Pancreas (tissue), 10 donors: ENCODE results near the gene LMO2. TPM values are rescaled to one million over a fixed set of nuclear protein-coding genes. Genes with fewer than 3 reads are reported as not detected.
"Not testable (repeated sequence)": the region's sequence is repeated elsewhere in the genome, so short reads cannot be mapped to it uniquely, and the experiment has no call there.

ENCODE experiments used
- ATAC-seq, 4 donors: fragments of 200-7000 bp; cut with Tn5 transposase; one replicate each; pipeline versions ENCODE4 v1.8.0 to v1.9.1; 2020; ENCODE audit warnings: mild to moderate bottlenecking in 4 of 4, moderate library complexity in 4 of 4
- DNase-seq, 6 donors: peaks; one replicate each; pipeline ENCODE4 v3.0.0-alpha.2; 2020
- FAIRE-seq: peaks from 2 replicates; lab custom pipeline; 2012; peaks lifted over from hg19 to GRCh38; lab: Jason Lieb, UNC
- H3K27ac ChIP-seq, 4 donors: fragments of 200-600 bp; sonication (generic); 1 replicate in 3 of 4; 2 replicates in 1 of 4; pipeline versions ENCODE4 v1.5.0 to v1.8.0; 2020
- H3K27me3 ChIP-seq, 4 donors: fragments of 200-600 bp; one replicate each; pipeline ENCODE4 v1.8.0; 2021
- H3K36me3 ChIP-seq, 3 donors: fragments of 200-600 bp; sonication (generic) in 1 of 3; one replicate each; pipeline versions ENCODE4 v1.5.0 to v1.8.0; 2020 to 2021
- H3K4me1 ChIP-seq, 3 donors: fragments of 200-600 bp; one replicate each; pipeline ENCODE4 v1.8.0; 2021
- H3K4me3 ChIP-seq, 4 donors: fragments of 200-600 bp; sonication (generic) in 2 of 4; one replicate each; pipeline versions ENCODE4 v1.5.0 to v1.8.0; 2020 to 2021
- H3K9me3 ChIP-seq, 4 donors: fragments of 200-600 bp; one replicate each; pipeline ENCODE4 v1.8.0; 2021
- WGBS, 2 donors: extraction: QIAGEN DNeasy Blood & Tissue Kit; methylation state at CpG; one replicate each; pipeline ENCODE4 v1.1.7; 2013; 5-methylcytosine and 5-hydroxymethylcytosine counted together
- intact Hi-C, 3 donors: fragments of 100-400 bp; cut with DNase I; formaldehyde crosslinking; loops; one replicate each; pipeline versions ENCODE4 v1.11.1 to v1.14.2; 2022
- polyA plus RNA-seq, 2 donors: library from polyadenylated mRNA; stranded (reverse); fragments of 200-250 nt; gene quantifications; one replicate each; pipeline ENCODE4 v1.2.3, GENCODE V29; 2013
- total RNA-seq, 6 donors: library from RNA; stranded (reverse); fragmentation: NEBNext Ultra II Directional in 4 of 6; extraction: Animal tissue kit (Norgen Biotek cat#: 25700) in 4 of 6; gene quantifications; one replicate each; pipeline versions ENCODE4 v1.2.1 to v1.2.4, GENCODE V29; 2021 to 2023
- TF ChIP-seq, protein P1 (sequence below), 4 donors: fragments of 200-600 bp; sonication (generic) in 3 of 4; IDR thresholded peaks; one replicate each; pipeline versions ENCODE4 v1.5.0 to v1.8.0; 2021; ENCODE audit warnings: antibody characterized with exemption in 4 of 4
- donor health status: healthy with polysubstance abuse.
- donor health status: DM: no; HTN: no; CAD: no; lungs with moderate emphysema.
- donor health status: DM: no; HTN: no; CAD: no.
- donor health status: control.
- donor health status: control.
- donor health status: Bipolar disorder and iron deficiency.
- donor health status: DM: yes; HTN: yes; CAD: no.
- donor health status: DM: no; HTN: no; CAD: no.
- donor health status: DM: no; HTN: no; CAD: no.
- donor health status: DM: yes; HTN: yes; CAD: no.

Gene LMO2
- total and polyA plus RNA-seq, 8 donors, result 2.4 to 24.3 (median 7.8) TPM

DNA sequence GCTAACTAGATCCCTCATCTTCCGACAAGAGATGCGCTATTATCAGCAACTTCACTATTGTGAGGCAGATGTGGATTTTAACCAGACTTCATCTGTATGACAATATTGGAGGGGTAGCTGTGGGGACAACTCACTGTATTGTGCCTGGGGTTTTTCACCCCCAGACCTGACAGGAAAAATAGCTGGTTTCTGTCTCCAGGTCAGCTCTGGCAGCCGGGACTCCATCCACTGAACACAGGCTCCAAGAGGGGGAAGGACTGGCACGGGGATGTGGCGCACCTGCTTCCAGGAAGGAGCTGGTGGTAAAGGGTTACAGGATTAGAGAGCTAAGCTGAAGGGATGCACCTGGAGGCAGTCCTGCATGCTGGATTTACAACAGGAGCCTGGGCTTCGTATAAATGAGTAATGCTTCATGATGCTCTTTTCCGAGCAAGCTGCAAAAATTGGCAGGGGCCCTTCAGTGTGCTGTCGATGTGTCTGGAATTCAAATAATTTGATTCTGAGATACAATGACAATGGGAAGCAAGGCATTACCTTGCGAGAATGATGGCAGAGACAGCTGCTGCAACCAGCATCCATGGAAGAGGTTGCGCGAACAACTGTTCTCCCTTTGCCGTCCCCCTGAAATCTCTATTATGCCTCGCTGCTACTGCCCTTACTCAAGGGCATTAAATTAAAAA lies 49.5 kb downstream of the LMO2 start:
- H3K27me3 ChIP-seq, result no peaks in the 10 kb centered on the region
- TF ChIP-seq, protein P1, sequence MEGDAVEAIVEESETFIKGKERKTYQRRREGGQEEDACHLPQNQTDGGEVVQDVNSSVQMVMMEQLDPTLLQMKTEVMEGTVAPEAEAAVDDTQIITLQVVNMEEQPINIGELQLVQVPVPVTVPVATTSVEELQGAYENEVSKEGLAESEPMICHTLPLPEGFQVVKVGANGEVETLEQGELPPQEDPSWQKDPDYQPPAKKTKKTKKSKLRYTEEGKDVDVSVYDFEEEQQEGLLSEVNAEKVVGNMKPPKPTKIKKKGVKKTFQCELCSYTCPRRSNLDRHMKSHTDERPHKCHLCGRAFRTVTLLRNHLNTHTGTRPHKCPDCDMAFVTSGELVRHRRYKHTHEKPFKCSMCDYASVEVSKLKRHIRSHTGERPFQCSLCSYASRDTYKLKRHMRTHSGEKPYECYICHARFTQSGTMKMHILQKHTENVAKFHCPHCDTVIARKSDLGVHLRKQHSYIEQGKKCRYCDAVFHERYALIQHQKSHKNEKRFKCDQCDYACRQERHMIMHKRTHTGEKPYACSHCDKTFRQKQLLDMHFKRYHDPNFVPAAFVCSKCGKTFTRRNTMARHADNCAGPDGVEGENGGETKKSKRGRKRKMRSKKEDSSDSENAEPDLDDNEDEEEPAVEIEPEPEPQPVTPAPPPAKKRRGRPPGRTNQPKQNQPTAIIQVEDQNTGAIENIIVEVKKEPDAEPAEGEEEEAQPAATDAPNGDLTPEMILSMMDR (IDR thresholded peaks at IDR 0.05), result no peak
- 71 to 74% methylated on average over 13 of the region's 13 CpGs for WGBS, 2 donors
- no peaks in the 10 kb centered on the region for H3K36me3 ChIP-seq
- FAIRE-seq, result no peak
- no peak for ATAC-seq
- DNase-seq, result no peak
- H3K9me3 ChIP-seq, result no peaks in the 10 kb centered on the region
- intact Hi-C loops, result loop anchor here in 1 of 3 donors (10.0 kb wide), 1 partner anchor 478 kb away; no protein-coding TSS in a partner anchor
- H3K4me3 ChIP-seq, result no peak overlapping the region
- no peaks in the 10 kb centered on the region for H3K4me1 ChIP-seq
- H3K27ac ChIP-seq, result no peak overlapping the region

DNA sequence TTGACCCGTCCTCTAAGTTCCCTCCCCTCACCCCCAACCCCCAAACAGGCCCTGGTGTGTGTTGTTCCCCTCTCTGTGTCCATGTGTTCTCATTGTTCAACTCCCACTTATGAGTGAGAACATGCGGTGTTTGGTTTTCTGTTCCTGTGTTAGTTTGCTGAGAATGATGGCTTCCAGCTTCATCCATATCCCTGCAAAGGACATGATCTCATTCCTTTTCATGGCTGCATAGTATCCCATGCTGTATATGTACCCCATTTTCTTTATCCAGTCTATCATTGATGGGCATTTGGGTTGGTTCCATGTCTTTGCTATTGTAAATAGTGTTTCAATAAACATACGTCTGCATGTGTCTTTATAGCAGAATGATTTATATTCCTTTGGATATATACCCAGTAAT lies 53.6 kb downstream of the LMO2 start:
- H3K27me3 ChIP-seq, H3K9me3 ChIP-seq, H3K4me3 ChIP-seq, FAIRE-seq, H3K27ac ChIP-seq, ATAC-seq, DNase-seq, H3K36me3 ChIP-seq, intact Hi-C loops, H3K4me1 ChIP-seq: not testable (repeated sequence)
- WGBS, 2 donors, result 65 to 66% methylated on average over 2 to 3 of the region's 3 CpGs

DNA sequence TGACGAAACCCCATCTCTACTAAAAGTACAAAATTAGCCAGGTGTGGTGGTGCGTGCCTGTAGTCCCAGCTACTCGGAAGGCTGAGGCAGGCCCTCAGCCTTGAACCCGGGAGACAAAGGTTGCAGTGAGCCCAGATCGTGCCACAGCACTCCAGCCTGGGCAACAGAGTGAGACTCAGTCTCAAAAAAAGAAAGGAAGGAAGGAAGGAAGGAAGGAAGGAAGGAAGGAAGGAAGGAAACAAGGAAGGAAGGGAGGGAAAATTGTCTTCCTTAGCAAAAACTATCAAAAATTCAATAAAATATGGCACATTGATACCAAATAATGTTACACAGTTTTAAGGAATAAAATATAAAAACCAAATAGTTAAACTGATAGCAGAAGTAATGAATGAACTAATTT lies 54.5 kb downstream of the LMO2 start:
- H3K27ac ChIP-seq, FAIRE-seq, H3K4me3 ChIP-seq, DNase-seq, H3K4me1 ChIP-seq, H3K27me3 ChIP-seq, H3K36me3 ChIP-seq, ATAC-seq, H3K9me3 ChIP-seq, intact Hi-C loops: not testable (repeated sequence)
- WGBS, 2 donors, result 73 to 83% methylated on average over 5 of the region's 5 CpGs

DNA sequence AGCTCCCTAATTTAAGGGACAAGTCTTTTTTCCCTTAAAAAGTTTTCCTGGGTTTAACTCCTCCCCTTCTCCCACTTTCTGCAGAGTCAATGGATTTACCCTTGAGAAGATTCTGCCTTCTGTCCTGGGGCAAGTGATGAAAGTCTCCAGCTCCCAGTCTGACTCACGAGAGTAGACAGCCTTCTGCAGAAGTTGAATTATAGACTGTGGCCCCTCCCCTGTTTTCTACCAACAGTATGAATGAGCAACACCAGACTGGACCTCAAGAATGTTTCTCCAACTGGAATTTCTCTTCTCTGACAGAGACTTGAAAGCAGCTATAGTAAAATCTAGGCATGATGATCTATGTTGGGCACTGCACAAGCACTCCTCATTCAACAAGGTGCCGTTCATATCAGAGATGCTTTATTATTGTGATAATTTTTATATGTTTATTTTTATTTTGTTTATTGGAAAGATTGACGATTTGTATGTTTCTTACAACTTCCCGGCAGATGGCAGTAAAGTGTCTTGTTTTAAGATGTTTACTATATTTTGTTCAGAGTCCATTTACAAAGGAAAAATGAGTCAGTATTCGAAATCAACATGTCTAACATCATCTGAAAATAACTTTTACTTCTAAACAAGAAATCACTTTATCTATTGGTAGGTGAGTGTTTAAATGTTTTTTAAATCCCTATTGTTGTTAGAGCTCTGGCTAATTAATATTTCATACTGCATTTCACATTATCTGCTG lies 56.6 kb downstream of the LMO2 start:
- H3K27ac ChIP-seq, result no peak overlapping the region
- FAIRE-seq, result peak; percentile 54

DNA sequence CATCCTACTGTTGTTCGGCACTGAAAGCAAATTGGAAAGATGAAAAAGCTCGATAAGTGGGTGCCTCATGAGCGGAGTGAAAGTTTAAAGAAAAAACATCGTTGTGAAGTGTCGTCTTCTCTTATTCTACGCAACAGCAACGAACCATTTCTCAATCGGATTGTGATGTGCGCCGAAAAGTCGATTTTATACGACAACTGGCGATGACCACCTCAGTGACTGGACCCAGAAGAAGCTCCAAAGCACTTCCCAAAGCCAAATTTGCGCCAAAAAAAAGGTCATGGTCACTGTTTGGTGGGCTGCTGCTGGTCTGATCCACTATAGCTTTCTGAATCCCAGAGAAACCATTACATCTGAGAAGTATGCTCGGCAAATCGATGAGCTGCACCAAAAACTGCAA lies 59.2 kb downstream of the LMO2 start:
- no peak for DNase-seq
- 77 to 84% methylated on average over 16 of the region's 16 CpGs for WGBS, 2 donors
- Histone ChIP-seq H3K4me1 (peaks cover 0 to 7% (median 3%) of the 10 kb centered on the region in 3 donors), H3K27ac (no peak overlapping the region), H3K4me3 (no peak overlapping the region), H3K9me3 (no peaks in the 10 kb centered on the region), H3K36me3 (no peaks in the 10 kb centered on the region), H3K27me3 (peaks cover 0 to 3% (median 0%) of the 10 kb centered on the region in 4 donors)
- TF ChIP-seq, protein P1 (IDR thresholded peaks at IDR 0.05), result no peak
- no peak for FAIRE-seq
- intact Hi-C loops, result no loop called here
- no peak for ATAC-seq

More for the DNA sequence above, 56.6 kb downstream of the LMO2 start:
- H3K27me3 ChIP-seq, result no peaks in the 10 kb centered on the region
- ATAC-seq, result peak in 1 of 4 donors; percentile 33
- DNase-seq, result no peak
- H3K4me3 ChIP-seq, result no peak overlapping the region
- WGBS, 2 donors, result 23 to 24% methylated on average over 5 of the region's 5 CpGs
- no peaks in the 10 kb centered on the region for H3K4me1 ChIP-seq
- intact Hi-C loops, result no loop called here
- TF ChIP-seq, protein P1 (IDR thresholded peaks at IDR 0.05), result no peak
- H3K9me3 ChIP-seq, result no peaks in the 10 kb centered on the region
- H3K36me3 ChIP-seq, result no peaks in the 10 kb centered on the region
